K562 (cell line): ENCODE measurements around the gene PRKAG2. TPM values are rescaled to one million over a fixed set of nuclear protein-coding genes. Genes with fewer than 3 reads are reported as not detected.

Experiments
- ATAC-seq: fragments of 200-7000 bp; cut with Tn5 transposase; 3 replicates; pipeline ENCODE4 v1.9.1; 2020; ENCODE audit warnings: moderate library complexity
- BruUV-seq: library from RNA; stranded (reverse); fragments of 400-500 nt; replicated peaks from 2 replicates; lab custom pipeline; 2021; lab: Mats Ljungman, UMichigan
- CTCF ChIA-PET: fragments of 300-600 bp; formaldehyde crosslinking; extraction: SDS; loops from one replicate; lab custom pipeline; 2021; ENCODE audit warnings: low intra/inter-chr PET ratio; lab: Yijun Ruan, JAX
- POLR2A ChIA-PET: fragments of 300-600, 350-650 bp; sonication (Branson Sonifier 250); formaldehyde crosslinking; extraction: SDS; loops from one replicate; lab custom pipeline; 2021; ENCODE audit warnings: antibody characterized with exemption, inconsistent platforms; lab: Yijun Ruan, JAX
- DNase-seq, 4 experiments: peaks; one replicate each; pipeline versions ENCODE4 v3.0.0 to v3.0.0-alpha.2; 2011 to 2018; ENCODE audit warnings: low spot score in 3 of 4, mixed read lengths in 3 of 4; ENCODE audit errors: extremely low read depth in 1 of 4
- FAIRE-seq: peaks from 2 replicates; lab custom pipeline; 2011; peaks lifted over from hg19 to GRCh38; lab: Jason Lieb, UNC
- H2AFZ ChIP-seq: 2 replicates; pipeline ENCODE4 v1.6.0; 2011; ENCODE audit warnings: low read depth, low read length, control low read depth, inconsistent platforms
- H3K27ac ChIP-seq: fragments of 200-600 bp; 3 replicates; pipeline ENCODE4 v1.8.0; 2011; ENCODE audit warnings: low read depth, mild to moderate bottlenecking, control low read depth, inconsistent platforms, low read length, moderate library complexity, mixed read lengths; ENCODE audit errors: extremely low read depth
- H3K27me3 ChIP-seq, 2 experiments: fragments of 300-600 bp in 1 of 2; 2 replicates in 1 of 2; 3 replicates in 1 of 2; pipeline versions ENCODE4 v1.6.0 to v1.8.0; 2011; ENCODE audit warnings: inconsistent platforms in 2 of 2, low read length in 2 of 2, mild to moderate bottlenecking in 1 of 2, mixed read lengths in 1 of 2, moderate library complexity in 1 of 2; ENCODE audit not compliant: control insufficient read depth in 2 of 2, insufficient read depth in 2 of 2
- H3K36me3 ChIP-seq: fragments of 300-600 bp; 3 replicates; pipeline ENCODE4 v1.8.0; 2011; ENCODE audit warnings: mild to moderate bottlenecking, low read length, inconsistent platforms; ENCODE audit not compliant: control insufficient read depth, insufficient read depth
- H3K4me1 ChIP-seq, 2 experiments: fragments of 200-600 bp in 1 of 2; replicated peaks in 1 of 2; 2 replicates in 1 of 2; 3 replicates in 1 of 2; pipeline versions ENCODE4 v1.5.1 to v1.8.0; 2011; ENCODE audit warnings: inconsistent platforms in 2 of 2, low read length in 2 of 2, mild to moderate bottlenecking in 1 of 2, mixed read lengths in 1 of 2, moderate library complexity in 1 of 2; ENCODE audit not compliant: control insufficient read depth in 2 of 2, insufficient read depth in 2 of 2
- H3K4me2 ChIP-seq: 2 replicates; pipeline ENCODE4 v1.6.1; 2011; ENCODE audit warnings: low read length, control low read depth, inconsistent platforms, mixed read lengths; ENCODE audit not compliant: insufficient read depth
- H3K4me3 ChIP-seq: fragments of 200-600 bp; sonication (generic), shearing (Covaris generic); 2 replicates; pipeline ENCODE4 v1.5.1; 2016; ENCODE audit warnings: control low read depth, inconsistent platforms
- H3K79me2 ChIP-seq: fragments of 200-600 bp; 3 replicates; pipeline ENCODE4 v1.8.0; 2011; ENCODE audit warnings: low read length, inconsistent platforms; ENCODE audit not compliant: control insufficient read depth, insufficient read depth
- H3K9ac ChIP-seq, 2 experiments: 2 replicates each; pipeline versions ENCODE4 v1.6.0 to v1.6.1; 2011; ENCODE audit warnings: low read depth in 2 of 2, low read length in 2 of 2, control low read depth in 1 of 2, inconsistent platforms in 1 of 2, mild to moderate bottlenecking in 1 of 2, mixed read lengths in 1 of 2; ENCODE audit not compliant: insufficient read depth in 1 of 2
- H3K9me1 ChIP-seq: one replicate; pipeline ENCODE4 v1.6.0; 2011; ENCODE audit warnings: inconsistent platforms, mild to moderate bottlenecking, low read length, moderate library complexity; ENCODE audit not compliant: control insufficient read depth, insufficient read depth
- H3K9me3 ChIP-seq: replicated peaks from 2 replicates; pipeline ENCODE4 v1.5.1; 2011; ENCODE audit warnings: low read depth, low read length, inconsistent platforms; ENCODE audit not compliant: control insufficient read depth, insufficient read depth
- H4K20me1 ChIP-seq: replicated peaks from 2 replicates; pipeline ENCODE4 v1.6.1; 2011; ENCODE audit warnings: low read length, inconsistent platforms, mixed read lengths; ENCODE audit not compliant: control insufficient read depth, insufficient read depth
- COPS2 ChIP-seq: fragments of 450-650 bp; conservative IDR thresholded peaks from 2 replicates; pipeline ENCODE4 v1.6.1; 2016; ENCODE audit warnings: mild to moderate bottlenecking, moderate library complexity
- HDAC6 ChIP-seq: IDR thresholded peaks from 2 replicates; pipeline ENCODE4 v1.6.1; 2012; ENCODE audit warnings: low read depth, mild to moderate bottlenecking, control low read depth, inconsistent platforms, low read length, moderate library complexity
- HEY1 ChIP-seq: fragments of 250-450 bp; sonication (Bioruptor Pico); IDR thresholded peaks from 2 replicates; pipeline ENCODE4 v1.5.0; 2020; ENCODE audit warnings: mild to moderate bottlenecking, moderate library complexity, borderline replicate concordance
- KDM1A ChIP-seq, 2 experiments: fragments of 450-650 bp; IDR thresholded peaks; 2 replicates each; pipeline ENCODE4 v1.6.1; 2016; ENCODE audit warnings: mild to moderate bottlenecking in 2 of 2
- NFATC3 ChIP-seq: fragments of 450-650 bp; IDR thresholded peaks from 2 replicates; pipeline ENCODE4 v1.6.1; 2017; ENCODE audit warnings: mild to moderate bottlenecking
- RFX1 ChIP-seq: fragments of 450-650 bp; IDR thresholded peaks from 2 replicates; pipeline ENCODE4 v1.6.1; 2016; ENCODE audit warnings: mild to moderate bottlenecking, moderate library complexity
- SIX5 ChIP-seq, 2 experiments: IDR thresholded peaks; 2 replicates each; pipeline ENCODE4 v1.6.1; 2011; ENCODE audit warnings: low read length in 2 of 2, borderline replicate concordance in 1 of 2, low read depth in 1 of 2, mild to moderate bottlenecking in 1 of 2, moderate library complexity in 1 of 2; ENCODE audit not compliant: insufficient read depth in 1 of 2
- ZNF146 ChIP-seq: IDR thresholded peaks from one replicate; pipeline ENCODE4 v1.6.1; 2018; ENCODE audit warnings: missing compliant biosample characterization; ENCODE audit not compliant: unreplicated experiment
- ZNF184 ChIP-seq: sonication (generic); formaldehyde crosslinking; IDR thresholded peaks from 2 replicates; pipeline ENCODE4 v1.5.0; 2020; ENCODE audit warnings: missing genetic modification reagents
- WGBS: fragments of 100-300 bp; shearing (Covaris generic); methylation state at CpG from one replicate; pipeline ENCODE4 v1.1.6; 2016; ENCODE audit warnings: low coverage, mixed read lengths; ENCODE audit not compliant: insufficient coverage; ENCODE audit errors: missing lambda C conversion rate; 5-methylcytosine and 5-hydroxymethylcytosine counted together
- in situ Hi-C: fragments of 300-500 bp; cut with MboI; formaldehyde crosslinking; loops from 4 replicates; pipeline ENCODE4 v1.15.0; 2018; ENCODE audit warnings: inconsistent platforms, mixed read lengths
- intact Hi-C: fragments of 100-400 bp; cut with micrococcal nuclease; formaldehyde crosslinking; loops from 2 replicates; pipeline ENCODE4 v1.14.2; 2022
- polyA plus RNA-seq, 8 experiments: library from polyadenylated mRNA; depleted of rRNA in 4 of 8; stranded (reverse) in 5 of 8; unstranded in 3 of 8; fragments of >200 nt; fragmentation: Nextera tagmentation in 2 of 8; fragmentation: Illumina TruSeq in 1 of 8; extraction: Ambion mirVana in 2 of 8; extraction: Trizol in 1 of 8; gene quantifications; 2 replicates each; pipeline versions ENCODE4 v1.2.1 to v1.2.3, GENCODE V29; 2011 to 2014; ENCODE audit warnings: inconsistent platforms in 1 of 8, missing spikeins in 1 of 8
- total RNA-seq, 7 experiments: library from RNA; depleted of rRNA in 6 of 7; stranded (reverse); fragments of >200 nt in 6 of 7; fragmentation: Illumina TruSeq in 2 of 7; extraction: Trizol in 2 of 7; gene quantifications; 2 replicates each; pipeline versions ENCODE4 v1.2.1 to v1.2.3, GENCODE V29; 2011 to 2021; ENCODE audit warnings: low replicate concordance in 1 of 7
- TF ChIP-seq, protein P1 (sequence below): sonication (generic); formaldehyde crosslinking; IDR thresholded peaks from 2 replicates; pipeline ENCODE4 v1.8.0; 2023; ENCODE audit warnings: mild to moderate bottlenecking, missing genetic modification reagents

Gene PRKAG2
- total and polyA plus RNA-seq, 9 of the 15 experiments (the other 6 are each of a cell fraction or from before 2014, with no cell fraction given), result 0.99 to 5.6 (median 3.3) TPM

DNA sequence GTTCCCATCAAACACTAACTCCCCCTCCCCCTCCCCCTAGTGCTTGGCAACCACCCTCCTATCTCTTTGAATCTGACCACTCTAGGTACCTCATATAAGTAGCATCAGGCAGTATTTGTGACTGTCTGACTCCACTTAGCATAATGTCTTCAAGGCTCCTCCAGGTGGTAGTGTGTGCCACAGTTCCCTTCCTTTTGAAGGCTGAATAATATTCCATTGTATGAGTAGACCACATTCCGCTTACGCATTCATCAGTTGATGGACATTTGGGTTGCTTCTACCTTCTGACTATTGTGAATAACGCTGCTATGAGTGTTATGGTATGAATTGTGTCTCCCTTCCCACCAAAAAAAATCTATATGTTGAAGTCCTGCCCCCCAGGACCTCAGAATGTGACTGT, 89.6 kb downstream of the PRKAG2 start:
- intact Hi-C loops (no loop called here), in situ Hi-C loops (no loop called here)
- Histone ChIP-seq H3K27me3 (peaks cover 51 to 79% of the 10 kb centered on the region in 2 experiments), H3K9ac (no peak overlapping the region), H4K20me1 (peaks cover 11% of the 10 kb centered on the region; the same call in 1 of the 2 replicates), H3K9me3 (no peaks in the 10 kb centered on the region), H2AFZ (no peak overlapping the region), H3K4me1 (peaks cover 0 to 8% of the 10 kb centered on the region in 2 experiments; a peak in 2 of 5 replicates), H3K79me2 (no peaks in the 10 kb centered on the region), H3K4me2 (no peak overlapping the region), H3K9me1 (no peaks in the 10 kb centered on the region), H3K4me3 (no peak overlapping the region), H3K27ac (no peak overlapping the region), H3K36me3 (no peaks in the 10 kb centered on the region)
- BruUV-seq, result no TSS peak
- TF ChIP-seq HDAC6, result no peak
- TF ChIP-seq, protein P1, sequence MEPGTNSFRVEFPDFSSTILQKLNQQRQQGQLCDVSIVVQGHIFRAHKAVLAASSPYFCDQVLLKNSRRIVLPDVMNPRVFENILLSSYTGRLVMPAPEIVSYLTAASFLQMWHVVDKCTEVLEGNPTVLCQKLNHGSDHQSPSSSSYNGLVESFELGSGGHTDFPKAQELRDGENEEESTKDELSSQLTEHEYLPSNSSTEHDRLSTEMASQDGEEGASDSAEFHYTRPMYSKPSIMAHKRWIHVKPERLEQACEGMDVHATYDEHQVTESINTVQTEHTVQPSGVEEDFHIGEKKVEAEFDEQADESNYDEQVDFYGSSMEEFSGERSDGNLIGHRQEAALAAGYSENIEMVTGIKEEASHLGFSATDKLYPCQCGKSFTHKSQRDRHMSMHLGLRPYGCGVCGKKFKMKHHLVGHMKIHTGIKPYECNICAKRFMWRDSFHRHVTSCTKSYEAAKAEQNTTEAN, result no peak
- no peak for TF ChIP-seq COPS2
- TF ChIP-seq KDM1A (IDR thresholded peaks at IDR 0.05), result peak in 1 of 2 experiments; percentile 56; a peak in 1 of 4 replicates
- no peak for TF ChIP-seq NFATC3
- TF ChIP-seq SIX5 (IDR thresholded peaks at IDR 0.05; ENCODE audit: borderline replicate concordance in 1 of 2, insufficient read depth in 1 of 2, low read depth in 1 of 2, low read length in 2 of 2), result no peak
- TF ChIP-seq ZNF184 (CRISPR knock-in tag), result no peak
- TF ChIP-seq HEY1 (CRISPR knock-in tag), result no peak
- peak; percentile 82 for TF ChIP-seq ZNF146 (CRISPR knock-in tag)
- TF ChIP-seq RFX1, result no peak
- CTCF ChIA-PET, result no interaction called here
- ATAC-seq (no peak), FAIRE-seq (no peak), DNase-seq (no peak)
- POLR2A ChIA-PET, result no interaction called here
- 4% methylated on average over 3 of the region's 3 CpGs for WGBS
